Activated CD8-positive, alpha-beta memory T cell treated with anti-CD3 and anti-CD28 coated beads for 24 hours (primary cell): ENCODE results near the gene OR6N2.

Experiments used
- DNase-seq: peaks from one replicate; pipeline ENCODE4 v3.0.0-alpha.2; 2020

The OR6N2 gene

GRCh38 chr1:158781104-158781503 is at the start of gene OR6N2:
Gene OR6N2, minus strand, starts transcription at chr1:158781204. Its CDS starts 3,569 bp downstream, at chr1:158777635.
- no peak for DNase-seq

- DNase-seq, result no peak
These were observed 49.2 kb upstream of the OR6N2 start for GRCh38 chr1:158830074-158830677.

- no peak for DNase-seq
These were observed 40.7 kb upstream of the OR6N2 start for GRCh38 chr1:158821723-158822122.

GRCh38 chr1:158819461-158820443 is 38.7 kb upstream of the OR6N2 start:
- DNase-seq, result no peak

- no peak for DNase-seq
These were observed 38.0 kb upstream of the OR6N2 start for GRCh38 chr1:158818975-158819431.

GRCh38 chr1:158818560-158818959 is 37.6 kb upstream of the OR6N2 start:
- no peak for DNase-seq

GRCh38 chr1:158814970-158815369 is 34.0 kb upstream of the OR6N2 start:
- no peak for DNase-seq

- no peak for DNase-seq
These were observed 32.2 kb upstream of the OR6N2 start for GRCh38 chr1:158813164-158813563.

GRCh38 chr1:158812336-158812735 is 31.3 kb upstream of the OR6N2 start:
- no peak for DNase-seq

GRCh38 chr1:158810311-158810710 is 29.3 kb upstream of the OR6N2 start:
- DNase-seq, result no peak

- DNase-seq, result no peak
These were observed 28.9 kb upstream of the OR6N2 start for GRCh38 chr1:158809862-158810261.

- no peak for DNase-seq
These were observed 28.3 kb upstream of the OR6N2 start for GRCh38 chr1:158809256-158809655.

GRCh38 chr1:158806916-158807536 is 26.0 kb upstream of the OR6N2 start:
- DNase-seq, result no peak

GRCh38 chr1:158803678-158804077 is 22.7 kb upstream of the OR6N2 start:
- no peak for DNase-seq

GRCh38 chr1:158801396-158801795 is 20.4 kb upstream of the OR6N2 start:
- no peak for DNase-seq

- no peak for DNase-seq
These were observed 19.5 kb upstream of the OR6N2 start for GRCh38 chr1:158800526-158800925.

GRCh38 chr1:158799689-158800088 is 18.7 kb upstream of the OR6N2 start:
- DNase-seq, result no peak

GRCh38 chr1:158798531-158798930 is 17.5 kb upstream of the OR6N2 start:
- no peak for DNase-seq

GRCh38 chr1:158794247-158794646 is 13.2 kb upstream of the OR6N2 start:
- DNase-seq, result no peak

- DNase-seq, result no peak
These were observed 12.6 kb upstream of the OR6N2 start for GRCh38 chr1:158793604-158794003.

- DNase-seq, result no peak
These were observed 8.8 kb downstream of the OR6N2 start, which contains the start of gene OR6N1 for GRCh38 chr1:158771950-158772866. Gene OR6N1, minus strand, starts transcription at chr1:158772195. Its CDS starts 5,513 bp downstream, at chr1:158766682.

GRCh38 chr1:158754420-158754819 is 26.6 kb downstream of the OR6N2 start, which contains the start of gene OR6K6:
Gene OR6K6, plus strand, starts transcription at chr1:158754720. Its CDS starts 168 bp downstream, at chr1:158754888.
- no peak for DNase-seq
